Esophagus muscularis mucosa (tissue), 3 donors: ENCODE results near the gene CEP112.

Experiments
- CTCF ChIP-seq, 3 experiments: fragments of 200-600 bp in 2 of 3; fragments of 450-650 bp in 1 of 3; sonication (generic) in 2 of 3; IDR thresholded peaks; one replicate each; pipeline ENCODE4 v1.5.1; 2017 to 2019; ENCODE audit warnings: antibody characterized with exemption in 3 of 3, mild to moderate bottlenecking in 2 of 3, moderate library complexity in 1 of 3
- POLR2A ChIP-seq: fragments of 450-650 bp; IDR thresholded peaks from one replicate; pipeline ENCODE4 v1.6.1; 2017; ENCODE audit warnings: antibody characterized with exemption, moderate library complexity, mild to moderate bottlenecking, low read depth

GRCh38 chr17:65885541-65886312, 306.2 kb downstream of the CEP112 start:
- TF ChIP-seq POLR2A: no peak
- no peak for TF ChIP-seq CTCF (IDR thresholded peaks at IDR 0.05)
